Endothelial cell of umbilical vein (primary cell): ENCODE results near the gene WNT11. TPM values are rescaled to one million over a fixed set of nuclear protein-coding genes. Genes with fewer than 3 reads are reported as not detected.

Experiments
- BruUV-seq: library from RNA; stranded (reverse); fragments of 400-500 nt; replicated peaks from 2 replicates; lab custom pipeline; 2021; lab: Mats Ljungman, UMichigan
- CTCF ChIA-PET: fragments of 300-600, 350-600 bp; sonication (Branson Sonifier 250); formaldehyde crosslinking; loops from one replicate; lab custom pipeline; 2021; ENCODE audit warnings: antibody characterized with exemption, inconsistent platforms; lab: Charles Lee
- POLR2A ChIA-PET: fragments of 300-600, 350-600 bp; sonication (Branson Sonifier 250); formaldehyde crosslinking; loops from one replicate; lab custom pipeline; 2021; ENCODE audit warnings: antibody characterized with exemption, inconsistent platforms; lab: Charles Lee
- DNase-seq: peaks from one replicate; pipeline ENCODE4 v3.0.0-alpha.2; 2011; ENCODE audit warnings: low read depth, low spot score
- FAIRE-seq: peaks from 2 replicates; lab custom pipeline; 2011; peaks lifted over from hg19 to GRCh38; lab: Jason Lieb, UNC
- H2AFZ ChIP-seq: 2 replicates; pipeline ENCODE4 v1.6.0; 2012; ENCODE audit warnings: low read depth, low read length, control low read depth, inconsistent platforms
- H3K27ac ChIP-seq: 2 replicates; pipeline ENCODE4 v1.5.1; 2011; ENCODE audit warnings: low read depth, mild to moderate bottlenecking, control low read depth, low read length, moderate library complexity; ENCODE audit not compliant: insufficient read depth
- H3K27me3 ChIP-seq, 2 experiments: 2 replicates each; pipeline versions ENCODE4 v1.6.0 to v1.6.1; 2011; ENCODE audit warnings: low read length in 2 of 2, mixed read lengths in 1 of 2; ENCODE audit not compliant: control insufficient read depth in 2 of 2, insufficient read depth in 2 of 2
- H3K36me3 ChIP-seq, 2 experiments: 2 replicates in 1 of 2; 3 replicates in 1 of 2; pipeline ENCODE4 v1.5.1; 2011; ENCODE audit warnings: low read length in 2 of 2, mild to moderate bottlenecking in 1 of 2, moderate library complexity in 1 of 2; ENCODE audit not compliant: control insufficient read depth in 2 of 2, insufficient read depth in 2 of 2; ENCODE audit errors: extremely low read depth in 1 of 2
- H3K4me1 ChIP-seq: 3 replicates; pipeline ENCODE4 v1.5.1; 2011; ENCODE audit warnings: mild to moderate bottlenecking, low read length; ENCODE audit not compliant: control insufficient read depth, insufficient read depth; ENCODE audit errors: extremely low read depth
- H3K4me2 ChIP-seq: 2 replicates; pipeline ENCODE4 v1.6.1; 2011; ENCODE audit warnings: low read length, control low read depth, mixed read lengths; ENCODE audit not compliant: insufficient read depth
- H3K4me3 ChIP-seq, 3 experiments: fragments of 200-600 bp in 1 of 3; sonication (generic), shearing (Covaris generic) in 1 of 3; replicated peaks in 1 of 3; 2 replicates each; pipeline ENCODE4 v1.5.1; 2011 to 2016; ENCODE audit warnings: control low read depth in 3 of 3, low read length in 3 of 3, mild to moderate bottlenecking in 2 of 3, inconsistent platforms in 1 of 3, low read depth in 1 of 3, moderate library complexity in 1 of 3; ENCODE audit not compliant: insufficient read depth in 1 of 3
- H3K79me2 ChIP-seq: 2 replicates; pipeline ENCODE4 v1.6.0; 2012; ENCODE audit warnings: low read length, inconsistent platforms; ENCODE audit not compliant: control insufficient read depth, insufficient read depth
- H3K9ac ChIP-seq: replicated peaks from 2 replicates; pipeline ENCODE3; 2011; ENCODE audit warnings: low read length, control low read depth; ENCODE audit not compliant: insufficient read depth; ENCODE audit errors: extremely low read depth
- H3K9me1 ChIP-seq: replicated peaks from 3 replicates; pipeline ENCODE4 v1.6.0; 2011; ENCODE audit warnings: mild to moderate bottlenecking, low read length; ENCODE audit not compliant: control insufficient read depth, insufficient read depth; ENCODE audit errors: extremely low read depth
- H3K9me3 ChIP-seq: replicated peaks from 2 replicates; pipeline ENCODE4 v1.5.1; 2012; ENCODE audit warnings: low read length, inconsistent platforms; ENCODE audit not compliant: control insufficient read depth, insufficient read depth
- H4K20me1 ChIP-seq: replicated peaks from 2 replicates; pipeline ENCODE3; 2011; ENCODE audit warnings: mild to moderate bottlenecking, low read length; ENCODE audit not compliant: control insufficient read depth, insufficient read depth; ENCODE audit errors: extremely low read depth
- EZH2 ChIP-seq: IDR thresholded peaks from 2 replicates; pipeline ENCODE4 v1.6.1; 2012; ENCODE audit warnings: borderline replicate concordance, low read depth, mild to moderate bottlenecking, moderate library complexity, low read length, inconsistent platforms; ENCODE audit not compliant: severe bottlenecking
- FOS ChIP-seq: IDR thresholded peaks from 2 replicates; pipeline ENCODE4 v1.6.1; 2011; ENCODE audit warnings: mild to moderate bottlenecking, low read length, moderate library complexity, borderline replicate concordance; ENCODE audit not compliant: insufficient read depth
- GATA2 ChIP-seq: IDR thresholded peaks from 2 replicates; pipeline ENCODE4 v1.7.0; 2011; ENCODE audit warnings: low read depth, mild to moderate bottlenecking, moderate library complexity, mixed read lengths, low read length; ENCODE audit not compliant: insufficient read length, insufficient read depth
- JUN ChIP-seq: IDR thresholded peaks from 2 replicates; pipeline ENCODE4 v1.6.1; 2011; ENCODE audit warnings: borderline replicate concordance, low read depth; ENCODE audit not compliant: insufficient read length, insufficient read depth
- MYC ChIP-seq: IDR thresholded peaks from one replicate; pipeline ENCODE4 v1.6.1; 2011; ENCODE audit warnings: mild to moderate bottlenecking, low read depth, low read length
- POLR2A ChIP-seq: IDR thresholded peaks from 2 replicates; pipeline ENCODE4 v1.6.1; 2012; ENCODE audit warnings: low read depth, mild to moderate bottlenecking, control low read depth, low read length
- POLR2AphosphoS5 ChIP-seq: IDR thresholded peaks from 2 replicates; pipeline ENCODE4 v1.6.1; 2012; ENCODE audit warnings: low read depth, mild to moderate bottlenecking, control low read depth, low read length, moderate library complexity; ENCODE audit not compliant: insufficient read depth
- dilution Hi-C: fragments of 300-500 bp; cut with MboI; formaldehyde crosslinking; loops from one replicate; pipeline ENCODE4 v1.15.0; 2019; ENCODE audit warnings: low sequenced_read_pairs; ENCODE audit not compliant: extremely low pct_ligation_motif_present
- intact Hi-C: fragments of 100-400 bp; cut with micrococcal nuclease; formaldehyde crosslinking; loops from one replicate; pipeline ENCODE4 v1.10.0; 2022
- polyA plus RNA-seq, 4 experiments: library from polyadenylated mRNA; depleted of rRNA in 3 of 4; stranded (reverse) in 3 of 4; unstranded in 1 of 4; fragments of >200 nt; gene quantifications; 2 replicates each; pipeline versions ENCODE4 v1.2.1 to v1.2.3, GENCODE V29; 2011 to 2012; ENCODE audit warnings: missing spikeins in 1 of 4
- total RNA-seq: library from RNA; stranded (reverse); gene quantifications from 2 replicates; pipeline ENCODE4 v1.2.3, GENCODE V29; 2021
- TF ChIP-seq, protein P1 (sequence below), 2 donors: IDR thresholded peaks; 1 replicate in 1 of 2; 2 replicates in 1 of 2; pipeline ENCODE4 v1.5.1; 2011; ENCODE audit warnings: low read length in 2 of 2, mild to moderate bottlenecking in 2 of 2, moderate library complexity in 2 of 2, control low read depth in 1 of 2, inconsistent platforms in 1 of 2, low read depth in 1 of 2; ENCODE audit not compliant: insufficient read depth in 1 of 2; ENCODE audit errors: extremely low read depth in 1 of 2
- TF ChIP-seq, protein P2 (sequence below): IDR thresholded peaks from 2 replicates; pipeline ENCODE4 v1.6.1; 2011; ENCODE audit not compliant: insufficient read depth, insufficient read length

The WNT11 gene
- total and polyA plus RNA-seq, 2 donors (not counting 3 experiments of a cell fraction or from before 2014, with no cell fraction given) = not detected

- H3K36me3 ChIP-seq = no peaks in the 10 kb centered on the region
- no peak overlapping the region for H3K4me3 ChIP-seq
- POLR2A ChIA-PET = no interaction called here
- H3K4me1 ChIP-seq = peaks cover 4% of the 10 kb centered on the region
- H3K4me2 ChIP-seq = no peak overlapping the region
- FAIRE-seq (no peak), DNase-seq (no peak)
- H3K9me3 ChIP-seq = no peaks in the 10 kb centered on the region
- H3K9me1 ChIP-seq = no peaks in the 10 kb centered on the region
- CTCF ChIA-PET = interaction anchor here (1.5 to 1.7 kb wide), 3 partner anchors 7 to 38 kb away, joined by 3 to 7 read pairs (median 4); no protein-coding TSS in a partner anchor
- intact Hi-C loops (no loop called here), dilution Hi-C loops (no loop called here)
- H2AFZ ChIP-seq = no peak overlapping the region
- H3K9ac ChIP-seq = no peak overlapping the region
- H3K27ac ChIP-seq = no peak overlapping the region
- no TSS peak for BruUV-seq
- TF ChIP-seq, protein P1, sequence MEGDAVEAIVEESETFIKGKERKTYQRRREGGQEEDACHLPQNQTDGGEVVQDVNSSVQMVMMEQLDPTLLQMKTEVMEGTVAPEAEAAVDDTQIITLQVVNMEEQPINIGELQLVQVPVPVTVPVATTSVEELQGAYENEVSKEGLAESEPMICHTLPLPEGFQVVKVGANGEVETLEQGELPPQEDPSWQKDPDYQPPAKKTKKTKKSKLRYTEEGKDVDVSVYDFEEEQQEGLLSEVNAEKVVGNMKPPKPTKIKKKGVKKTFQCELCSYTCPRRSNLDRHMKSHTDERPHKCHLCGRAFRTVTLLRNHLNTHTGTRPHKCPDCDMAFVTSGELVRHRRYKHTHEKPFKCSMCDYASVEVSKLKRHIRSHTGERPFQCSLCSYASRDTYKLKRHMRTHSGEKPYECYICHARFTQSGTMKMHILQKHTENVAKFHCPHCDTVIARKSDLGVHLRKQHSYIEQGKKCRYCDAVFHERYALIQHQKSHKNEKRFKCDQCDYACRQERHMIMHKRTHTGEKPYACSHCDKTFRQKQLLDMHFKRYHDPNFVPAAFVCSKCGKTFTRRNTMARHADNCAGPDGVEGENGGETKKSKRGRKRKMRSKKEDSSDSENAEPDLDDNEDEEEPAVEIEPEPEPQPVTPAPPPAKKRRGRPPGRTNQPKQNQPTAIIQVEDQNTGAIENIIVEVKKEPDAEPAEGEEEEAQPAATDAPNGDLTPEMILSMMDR (IDR thresholded peaks at IDR 0.05; ENCODE audit: extremely low read depth in 1 of 2, insufficient read depth in 1 of 2, low read depth in 1 of 2, low read length in 2 of 2) = no peak
- no peak for TF ChIP-seq FOS
- TF ChIP-seq EZH2 = no peak
- TF ChIP-seq GATA2 = no peak
- TF ChIP-seq JUN = no peak
- TF ChIP-seq POLR2A = no peak
- TF ChIP-seq MYC = no peak
- no peak for TF ChIP-seq POLR2AphosphoS5
- TF ChIP-seq, protein P2, sequence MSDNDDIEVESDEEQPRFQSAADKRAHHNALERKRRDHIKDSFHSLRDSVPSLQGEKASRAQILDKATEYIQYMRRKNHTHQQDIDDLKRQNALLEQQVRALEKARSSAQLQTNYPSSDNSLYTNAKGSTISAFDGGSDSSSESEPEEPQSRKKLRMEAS = no peak
- H3K79me2 ChIP-seq = no peaks in the 10 kb centered on the region
- no peaks in the 10 kb centered on the region for H3K27me3 ChIP-seq
- no peaks in the 10 kb centered on the region for H4K20me1 ChIP-seq
Measured at GRCh38 chr11:76246271-76246933, 40.1 kb upstream of the WNT11 start.
